ENCODE data around the gene WNT9A.
A peak's percentile ranks its signal among the peaks of the same experiment; 100 is the strongest.
"Not testable (repeated sequence)": the region's sequence is repeated elsewhere in the genome, so short reads cannot be mapped to it uniquely, and the experiment has no call there.

The WNT9A gene

DNA sequence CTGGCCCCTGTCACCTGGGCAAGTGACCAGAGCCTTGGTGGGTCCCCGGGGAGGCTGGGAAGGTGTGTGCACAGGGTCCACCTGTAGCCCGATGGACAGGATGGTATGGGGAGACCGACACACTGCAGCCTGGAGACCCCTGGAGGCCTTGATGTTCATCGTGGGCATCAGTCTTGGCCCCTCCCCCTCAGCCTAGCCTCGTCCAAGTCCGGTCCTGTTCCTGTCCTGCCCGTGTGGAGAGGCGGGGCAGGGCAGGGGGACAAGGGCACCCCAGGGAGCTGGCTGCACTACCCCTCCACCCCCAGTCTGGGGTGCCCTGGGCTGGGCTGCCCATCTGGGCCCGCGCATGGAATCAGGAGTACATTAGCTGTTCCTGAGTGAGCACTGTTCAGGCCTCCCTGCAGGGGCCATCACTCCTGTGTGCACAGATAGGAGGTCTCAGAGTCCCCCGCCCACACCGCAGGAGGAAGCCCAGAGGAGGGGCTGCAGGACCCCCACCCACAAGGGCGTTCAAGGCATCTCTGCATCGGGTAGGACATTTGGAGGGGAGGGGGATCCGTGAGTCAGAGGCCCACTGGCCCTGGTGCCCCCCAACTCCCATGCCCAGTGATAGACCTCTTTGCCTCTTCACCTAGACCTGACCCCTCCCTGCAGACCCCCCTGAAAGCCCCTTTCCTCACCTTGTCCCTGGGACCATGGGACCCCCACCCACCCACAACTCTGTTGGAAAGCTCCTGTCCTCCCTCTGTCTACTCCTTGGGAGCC, 63.2 kb downstream of the WNT9A start:
- in situ Hi-C loops (cut with MboI; ENCODE audit: low pct_unique_long_range_greater_than_20kb, low sequenced_read_pairs, unreplicated experiment) = no loop called here
- TF ChIP-seq, protein P1, sequence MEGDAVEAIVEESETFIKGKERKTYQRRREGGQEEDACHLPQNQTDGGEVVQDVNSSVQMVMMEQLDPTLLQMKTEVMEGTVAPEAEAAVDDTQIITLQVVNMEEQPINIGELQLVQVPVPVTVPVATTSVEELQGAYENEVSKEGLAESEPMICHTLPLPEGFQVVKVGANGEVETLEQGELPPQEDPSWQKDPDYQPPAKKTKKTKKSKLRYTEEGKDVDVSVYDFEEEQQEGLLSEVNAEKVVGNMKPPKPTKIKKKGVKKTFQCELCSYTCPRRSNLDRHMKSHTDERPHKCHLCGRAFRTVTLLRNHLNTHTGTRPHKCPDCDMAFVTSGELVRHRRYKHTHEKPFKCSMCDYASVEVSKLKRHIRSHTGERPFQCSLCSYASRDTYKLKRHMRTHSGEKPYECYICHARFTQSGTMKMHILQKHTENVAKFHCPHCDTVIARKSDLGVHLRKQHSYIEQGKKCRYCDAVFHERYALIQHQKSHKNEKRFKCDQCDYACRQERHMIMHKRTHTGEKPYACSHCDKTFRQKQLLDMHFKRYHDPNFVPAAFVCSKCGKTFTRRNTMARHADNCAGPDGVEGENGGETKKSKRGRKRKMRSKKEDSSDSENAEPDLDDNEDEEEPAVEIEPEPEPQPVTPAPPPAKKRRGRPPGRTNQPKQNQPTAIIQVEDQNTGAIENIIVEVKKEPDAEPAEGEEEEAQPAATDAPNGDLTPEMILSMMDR (IDR thresholded peaks at IDR 0.05; ENCODE audit: extremely low read depth, insufficient read depth, missing control alignments) = no peak
- peak; percentile 17 for DNase-seq (ENCODE audit: low spot score)

- DNase-seq (ENCODE audit: low spot score) = no peak
These were observed 64.0 kb downstream of the WNT9A start for GRCh38 chr1:227883641-227884301.

DNA sequence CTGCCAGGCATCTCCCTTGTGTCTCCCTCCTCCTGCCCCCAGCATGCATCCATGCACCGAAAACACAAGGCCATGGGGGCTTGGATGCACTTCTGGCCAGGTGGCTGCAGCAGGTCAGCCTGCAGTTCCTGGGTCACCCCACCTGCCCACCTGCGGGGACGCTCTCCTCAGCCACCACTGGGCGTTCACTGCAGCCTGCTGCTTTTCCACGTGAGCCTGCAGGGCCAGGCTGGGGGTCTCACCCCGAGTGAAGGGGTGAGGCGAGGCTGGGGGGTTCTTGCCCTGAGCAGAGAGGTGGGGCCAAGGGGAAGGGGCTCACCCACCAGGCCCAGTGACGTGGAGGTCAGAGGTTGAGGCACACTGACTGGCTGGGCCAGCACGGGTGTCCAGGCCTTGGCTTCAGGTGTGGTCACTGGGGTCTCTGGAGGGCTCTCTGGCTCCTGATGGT, 64.6 kb downstream of the WNT9A start:
- in situ Hi-C loops (cut with MboI; ENCODE audit: low pct_unique_long_range_greater_than_20kb, low sequenced_read_pairs, unreplicated experiment) = no loop called here
- TF ChIP-seq, protein P1 (IDR thresholded peaks at IDR 0.05; ENCODE audit: extremely low read depth, insufficient read depth, missing control alignments) = no peak
- peak; percentile 25 for DNase-seq (ENCODE audit: low spot score)

More at GRCh38 chr1:227883641-227884301, 64.0 kb downstream of the WNT9A start:
- in situ Hi-C loops (cut with MboI; ENCODE audit: low pct_unique_long_range_greater_than_20kb, low sequenced_read_pairs, unreplicated experiment) = no loop called here
- TF ChIP-seq, protein P1 (IDR thresholded peaks at IDR 0.05; ENCODE audit: extremely low read depth, insufficient read depth, missing control alignments) = no peak

DNA sequence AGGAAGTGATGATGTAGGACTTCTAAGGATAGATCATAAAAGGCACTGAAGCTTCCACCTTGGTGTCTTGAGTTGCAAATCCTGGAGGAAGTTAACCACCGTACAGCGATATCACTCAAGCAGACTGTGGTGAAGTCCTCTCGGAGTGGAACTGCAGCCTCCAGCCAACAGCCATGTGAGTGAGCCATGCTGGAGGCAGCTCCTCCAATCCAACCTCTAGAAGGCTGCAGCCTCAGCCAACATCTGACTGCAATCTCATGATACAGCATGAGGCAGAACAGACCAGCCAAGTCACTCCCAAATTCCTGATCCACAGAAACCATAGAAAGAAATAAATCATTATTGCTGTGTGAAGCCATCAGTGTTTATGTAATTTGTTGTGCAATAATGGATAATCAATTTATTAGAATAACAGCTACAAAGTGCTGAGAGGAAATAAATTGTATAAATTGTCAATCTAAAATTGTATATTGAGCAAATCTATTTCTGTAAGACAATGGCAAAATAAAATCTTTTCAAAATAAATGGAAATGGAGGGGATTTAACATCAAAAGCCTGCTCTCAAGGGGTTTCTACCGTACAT, 67.3 kb downstream of the WNT9A start:
- DNase-seq (ENCODE audit: low spot score) = no peak
- in situ Hi-C loops (cut with MboI; ENCODE audit: low pct_unique_long_range_greater_than_20kb, low sequenced_read_pairs, unreplicated experiment) = no loop called here
- TF ChIP-seq, protein P1 (IDR thresholded peaks at IDR 0.05; ENCODE audit: extremely low read depth, insufficient read depth, missing control alignments) = no peak

- DNase-seq (ENCODE audit: low spot score); in situ Hi-C loops (cut with MboI; ENCODE audit: low pct_unique_long_range_greater_than_20kb, low sequenced_read_pairs, unreplicated experiment): not testable (repeated sequence)
These were observed 69.9 kb downstream of the WNT9A start for GRCh38 chr1:227877810-227878209.

DNA sequence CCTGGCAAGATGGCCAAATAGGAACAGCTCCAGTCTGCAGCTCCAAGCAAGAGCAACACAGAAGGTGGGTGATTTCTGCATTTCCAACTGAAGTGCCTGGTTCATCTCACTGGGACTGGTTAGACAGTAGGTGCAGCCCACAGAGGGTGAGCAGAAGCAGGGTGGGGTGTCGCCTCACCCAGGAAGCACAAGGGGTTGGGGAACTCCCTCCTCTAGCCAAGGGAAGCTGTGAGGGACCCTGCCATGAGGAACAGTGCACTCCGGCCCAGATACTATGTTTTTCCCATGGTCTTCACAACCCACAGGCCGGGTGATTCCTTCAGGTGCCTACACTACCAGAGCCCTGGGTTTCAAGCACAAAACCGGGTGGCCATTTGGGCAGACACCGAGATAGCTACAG, 75.8 kb downstream of the WNT9A start:
- DNase-seq (ENCODE audit: low spot score); in situ Hi-C loops (cut with MboI; ENCODE audit: low pct_unique_long_range_greater_than_20kb, low sequenced_read_pairs, unreplicated experiment): not testable (repeated sequence)

- TF ChIP-seq, protein P1 (IDR thresholded peaks at IDR 0.05; ENCODE audit: extremely low read depth, insufficient read depth, missing control alignments) = no peak
- DNase-seq (ENCODE audit: low spot score) = no peak
- in situ Hi-C loops (cut with MboI; ENCODE audit: low pct_unique_long_range_greater_than_20kb, low sequenced_read_pairs, unreplicated experiment) = no loop called here
These were observed 77.4 kb downstream of the WNT9A start for GRCh38 chr1:227870366-227870765.
